Measurements from ENCODE around the gene CXCL5. TPM values are rescaled to one million over a fixed set of nuclear protein-coding genes. Genes with fewer than 3 reads are reported as not detected.

Gene CXCL5
- total RNA-seq (2014; rRNA removed; shearing (Covaris generic); ENCODE audit: low replicate concordance), result 0.67 and 2.7 TPM in 2 replicates

GRCh38 chr4:73998040-73999011, at the start of gene CXCL5:
CXCL5 (minus strand) TSS chr4:73998677; CDS start chr4:73998581, 96 bp downstream.
- DNase-seq (ENCODE audit: low read depth), result peak; percentile 39
- in situ Hi-C loops (cut with HindIII; ENCODE audit: low pct_unique_long_range_greater_than_20kb, low sequenced_read_pairs), result no loop called here

- in situ Hi-C loops (cut with HindIII; ENCODE audit: low pct_unique_long_range_greater_than_20kb, low sequenced_read_pairs), result no loop called here
- no peak for DNase-seq (ENCODE audit: low read depth)
These were observed 48.7 kb upstream of the CXCL5 start for GRCh38 chr4:74047152-74047551.

- in situ Hi-C loops (cut with HindIII; ENCODE audit: low pct_unique_long_range_greater_than_20kb, low sequenced_read_pairs), result no loop called here
These were observed 47.3 kb upstream of the CXCL5 start for GRCh38 chr4:74045772-74046171.

GRCh38 chr4:74045247-74045646, 46.8 kb upstream of the CXCL5 start:
- DNase-seq (ENCODE audit: low read depth), result no peak

More at GRCh38 chr4:74045772-74046171, 47.3 kb upstream of the CXCL5 start:
- DNase-seq (ENCODE audit: low read depth), result no peak

GRCh38 chr4:74044677-74045076, 46.2 kb upstream of the CXCL5 start:
- DNase-seq (ENCODE audit: low read depth), result no peak
- in situ Hi-C loops (cut with HindIII; ENCODE audit: low pct_unique_long_range_greater_than_20kb, low sequenced_read_pairs), result no loop called here

More at GRCh38 chr4:74045247-74045646, 46.8 kb upstream of the CXCL5 start:
- in situ Hi-C loops (cut with HindIII; ENCODE audit: low pct_unique_long_range_greater_than_20kb, low sequenced_read_pairs), result no loop called here

- in situ Hi-C loops (cut with HindIII; ENCODE audit: low pct_unique_long_range_greater_than_20kb, low sequenced_read_pairs), result no loop called here
- DNase-seq (ENCODE audit: low read depth), result no peak
These were observed 44.2 kb upstream of the CXCL5 start for GRCh38 chr4:74042681-74043080.

GRCh38 chr4:74041418-74041817, 42.9 kb upstream of the CXCL5 start:
- in situ Hi-C loops (cut with HindIII; ENCODE audit: low pct_unique_long_range_greater_than_20kb, low sequenced_read_pairs), result no loop called here
- no peak for DNase-seq (ENCODE audit: low read depth)

- in situ Hi-C loops (cut with HindIII; ENCODE audit: low pct_unique_long_range_greater_than_20kb, low sequenced_read_pairs), result no loop called here
- DNase-seq (ENCODE audit: low read depth), result no peak
These were observed 40.9 kb upstream of the CXCL5 start for GRCh38 chr4:74039315-74039763.

- peak; percentile 63 for DNase-seq (ENCODE audit: low read depth)
- in situ Hi-C loops (cut with HindIII; ENCODE audit: low pct_unique_long_range_greater_than_20kb, low sequenced_read_pairs), result no loop called here
These were observed 40.2 kb upstream of the CXCL5 start, which contains the start of gene CXCL3 for GRCh38 chr4:74038425-74039314. CXCL3 (minus strand) TSS chr4:74038689; CDS start chr4:74038611, 78 bp downstream.

- peak; percentile 30 for DNase-seq (ENCODE audit: low read depth)
- in situ Hi-C loops (cut with HindIII; ENCODE audit: low pct_unique_long_range_greater_than_20kb, low sequenced_read_pairs), result no loop called here
These were observed 39.6 kb upstream of the CXCL5 start for GRCh38 chr4:74038086-74038424.

- in situ Hi-C loops (cut with HindIII; ENCODE audit: low pct_unique_long_range_greater_than_20kb, low sequenced_read_pairs), result no loop called here
- DNase-seq (ENCODE audit: low read depth), result no peak
These were observed 38.8 kb upstream of the CXCL5 start for GRCh38 chr4:74037076-74037955.

GRCh38 chr4:74033739-74034138, 35.3 kb upstream of the CXCL5 start:
- no peak for DNase-seq (ENCODE audit: low read depth)
- in situ Hi-C loops (cut with HindIII; ENCODE audit: low pct_unique_long_range_greater_than_20kb, low sequenced_read_pairs), result no loop called here

- DNase-seq (ENCODE audit: low read depth), result no peak
- in situ Hi-C loops (cut with HindIII; ENCODE audit: low pct_unique_long_range_greater_than_20kb, low sequenced_read_pairs), result no loop called here
These were observed 33.6 kb upstream of the CXCL5 start for GRCh38 chr4:74032064-74032463.

- in situ Hi-C loops (cut with HindIII; ENCODE audit: low pct_unique_long_range_greater_than_20kb, low sequenced_read_pairs), result no loop called here
- no peak for DNase-seq (ENCODE audit: low read depth)
These were observed 33.1 kb upstream of the CXCL5 start for GRCh38 chr4:74031576-74031975.

- in situ Hi-C loops (cut with HindIII; ENCODE audit: low pct_unique_long_range_greater_than_20kb, low sequenced_read_pairs), result no loop called here
- no peak for DNase-seq (ENCODE audit: low read depth)
These were observed 31.8 kb upstream of the CXCL5 start for GRCh38 chr4:74030285-74030684.

GRCh38 chr4:74028504-74028903, 30.0 kb upstream of the CXCL5 start:
- no peak for DNase-seq (ENCODE audit: low read depth)
- in situ Hi-C loops (cut with HindIII; ENCODE audit: low pct_unique_long_range_greater_than_20kb, low sequenced_read_pairs), result no loop called here

- DNase-seq (ENCODE audit: low read depth), result no peak
- in situ Hi-C loops (cut with HindIII; ENCODE audit: low pct_unique_long_range_greater_than_20kb, low sequenced_read_pairs), result no loop called here
These were observed 25.2 kb upstream of the CXCL5 start for GRCh38 chr4:74023709-74024108.

GRCh38 chr4:74021601-74022000, 23.1 kb upstream of the CXCL5 start:
- in situ Hi-C loops (cut with HindIII; ENCODE audit: low pct_unique_long_range_greater_than_20kb, low sequenced_read_pairs), result no loop called here
- DNase-seq (ENCODE audit: low read depth), result no peak

Data from Caki2 (cell line).